ENCODE measurements around the gene FSTL5. TPM values are rescaled to one million over a fixed set of nuclear protein-coding genes. Genes with fewer than 3 reads are reported as not detected.

FSTL5 gene
- total RNA-seq, 1 experiment from 2014 or later: not detected

- no peak overlapping the region for H2AFZ ChIP-seq (ENCODE audit: low read length)
- no peaks in the 10 kb centered on the region for H3K23me2 ChIP-seq (ENCODE audit: insufficient read length, low read depth, low read length, poor library complexity, severe bottlenecking)
- no peak overlapping the region for H3K9ac ChIP-seq (ENCODE audit: extremely low read depth, insufficient read length, low read length)
- no peak overlapping the region for H2BK15ac ChIP-seq (ENCODE audit: low read depth, low read length)
- no peak overlapping the region for H4K8ac ChIP-seq (replicated peaks; ENCODE audit: insufficient read length, low read depth, low read length)
- H3K79me2 ChIP-seq (ENCODE audit: insufficient read depth, low read length): no peaks in the 10 kb centered on the region
- no peaks in the 10 kb centered on the region for H3K4me1 ChIP-seq (ENCODE audit: insufficient read depth, low read length)
- no peak overlapping the region for H3K56ac ChIP-seq (ENCODE audit: insufficient read length, low read depth, low read length)
- no peak overlapping the region for H3K14ac ChIP-seq (ENCODE audit: insufficient read depth, low read length)
- H2BK120ac ChIP-seq (ENCODE audit: low read depth, low read length, poor library complexity, severe bottlenecking): no peak overlapping the region
- no peak overlapping the region for H3K4ac ChIP-seq (ENCODE audit: low read depth, low read length)
- no peak overlapping the region for H2AK5ac ChIP-seq (ENCODE audit: insufficient read length, low read length)
- Mint-ChIP-seq H3K36me3 (ENCODE audit: insufficient read depth in 1 of 3, low read depth in 3 of 3) (no peaks in the 10 kb centered on the region), H3K27ac (no peak overlapping the region), H3K9me3 (peaks cover 0 to 3% of the 10 kb centered on the region in 2 experiments; a peak in 3 of 5 replicates), H3K4me3 (no peak overlapping the region), H3K4me1 (peaks cover 0 to 4% of the 10 kb centered on the region in 2 experiments; a peak in 2 of 4 replicates), H3K27me3 (ENCODE audit: low read depth) (no peaks in the 10 kb centered on the region)
- no peaks in the 10 kb centered on the region for H4K20me1 ChIP-seq (ENCODE audit: control insufficient read depth, insufficient read depth, insufficient read length)
- DNase-seq: no peak
- no peak overlapping the region for H4K5ac ChIP-seq (ENCODE audit: insufficient read length, low read depth, low read length)
- H3K27ac ChIP-seq (ENCODE audit: insufficient read length, low read depth, low read length): no peak overlapping the region
- H3T11ph ChIP-seq (ENCODE audit: low read length): no peak overlapping the region
- H2BK5ac ChIP-seq (ENCODE audit: insufficient read length, low read length): no peak overlapping the region
- H3K9me3 ChIP-seq (ENCODE audit: control insufficient read depth, low read depth, low read length): no peaks in the 10 kb centered on the region
- no peak for TF ChIP-seq CTCF (conservative IDR thresholded peaks at IDR 0.05)
- H3K27me3 ChIP-seq (ENCODE audit: insufficient read depth, low read length): no peaks in the 10 kb centered on the region
- no peak overlapping the region for H4K91ac ChIP-seq (ENCODE audit: insufficient read length, low read depth, low read length)
- H2BK12ac ChIP-seq (ENCODE audit: insufficient read length, low read depth, low read length): no peak overlapping the region
- H3K18ac ChIP-seq (ENCODE audit: insufficient read length, low read depth, low read length): no peak overlapping the region
- H2BK20ac ChIP-seq (ENCODE audit: low read depth, low read length, poor library complexity, severe bottlenecking): no peak overlapping the region
- no peak overlapping the region for H3K23ac ChIP-seq (ENCODE audit: insufficient read length, low read depth, low read length)
- no peak overlapping the region for H3K4me2 ChIP-seq (ENCODE audit: insufficient read depth, insufficient read length, low read length)
- H3K79me1 ChIP-seq (ENCODE audit: insufficient read depth, low read depth, low read length, poor library complexity, severe bottlenecking): no peaks in the 10 kb centered on the region
- whole genome bisulfite sequencing (ENCODE audit: extremely low coverage, insufficient read length, low lambda C conversion rate): no CpG with 5 or more reads among the region's 1 CpG
Measured at GRCh38 chr4:161823450-161823849, 340.4 kb downstream of the FSTL5 start.

All from H9 (cell line).